GM12878 (cell line): ENCODE measurements around the gene RAMP1. TPM values are rescaled to one million over a fixed set of nuclear protein-coding genes. Genes with fewer than 3 reads are reported as not detected.

Experiments used
- JUNB ChIP-seq: IDR thresholded peaks from 2 replicates; pipeline ENCODE4 v1.6.1; 2016; ENCODE audit warnings: antibody characterized with exemption, mild to moderate bottlenecking
- MTA2 ChIP-seq: fragments of 450-650 bp; IDR thresholded peaks from 2 replicates; pipeline ENCODE4 v1.6.1; 2016; ENCODE audit warnings: low read depth, mild to moderate bottlenecking, moderate library complexity
- MYB ChIP-seq: fragments of 150-350 bp; IDR thresholded peaks from 2 replicates; pipeline ENCODE4 v1.6.1; 2014; ENCODE audit warnings: mild to moderate bottlenecking, low read depth, low read length, borderline replicate concordance
- PAX5 ChIP-seq: IDR thresholded peaks from 2 replicates; pipeline ENCODE4 v1.6.1; 2011; ENCODE audit warnings: low read depth, low read length, borderline replicate concordance
- PKNOX1 ChIP-seq: fragments of 450-650 bp; IDR thresholded peaks from 2 replicates; pipeline ENCODE4 v1.6.1; 2016; ENCODE audit warnings: mild to moderate bottlenecking
- RAD51 ChIP-seq: fragments of 450-650 bp; IDR thresholded peaks from 2 replicates; pipeline ENCODE4 v1.6.1; 2016; ENCODE audit warnings: moderate library complexity, mild to moderate bottlenecking, inconsistent platforms
- SMAD1 ChIP-seq: fragments of 450-650 bp; IDR thresholded peaks from 2 replicates; pipeline ENCODE4 v1.6.1; 2018; ENCODE audit warnings: mild to moderate bottlenecking, low read depth; ENCODE audit not compliant: partially characterized antibody
- SMARCA5 ChIP-seq: fragments of 450-650 bp; IDR thresholded peaks from 2 replicates; pipeline ENCODE4 v1.6.1; 2017; ENCODE audit warnings: mild to moderate bottlenecking
- USF2 ChIP-seq: IDR thresholded peaks from 2 replicates; pipeline ENCODE4 v1.6.1; 2011; ENCODE audit warnings: low read depth, low read length, improper control_type of control experiment, borderline replicate concordance
- YY1 ChIP-seq: IDR thresholded peaks from 2 replicates; pipeline ENCODE4 v1.6.1; 2011; ENCODE audit warnings: low read depth, mild to moderate bottlenecking, low read length
- polyA plus RNA-seq, 11 experiments: library from polyadenylated mRNA; depleted of rRNA in 4 of 11; unstranded in 6 of 11; stranded (reverse) in 5 of 11; fragments of >200 nt; fragmentation: Nextera tagmentation in 4 of 11; fragmentation: Illumina TruSeq in 1 of 11; extraction: Ambion mirVana in 4 of 11; extraction: Trizol in 1 of 11; gene quantifications; 1 replicate in 1 of 11; 2 replicates in 10 of 11; pipeline versions ENCODE4 v1.2.1 to v1.2.3, GENCODE V29; 2011 to 2016; ENCODE audit warnings: inconsistent platforms in 2 of 11, missing spikeins in 2 of 11, low read depth in 1 of 11
- total RNA-seq, 4 experiments: library from RNA; depleted of rRNA in 3 of 4; stranded (reverse); fragments of >200 nt in 3 of 4; fragmentation: Illumina TruSeq in 1 of 4; extraction: Trizol in 1 of 4; gene quantifications; 2 replicates each; pipeline versions ENCODE4 v1.2.1 to v1.2.3, GENCODE V29; 2013 to 2021
- TF ChIP-seq, protein P1 (sequence below): fragments of 450-650 bp; IDR thresholded peaks from 2 replicates; pipeline ENCODE4 v1.6.1; 2014; ENCODE audit warnings: mild to moderate bottlenecking
- TF ChIP-seq, protein P2 (sequence below): fragments of 150-350 bp; IDR thresholded peaks from 2 replicates; pipeline ENCODE4 v1.6.1; 2014; ENCODE audit warnings: mild to moderate bottlenecking, low read depth, low read length

The RAMP1 gene
- total and polyA plus RNA-seq, 10 of the 15 experiments (the other 5 are each of a cell fraction or from before 2014, with no cell fraction given): 0.11 to 0.19 (median 0.12) TPM; not detected in 7

DNA sequence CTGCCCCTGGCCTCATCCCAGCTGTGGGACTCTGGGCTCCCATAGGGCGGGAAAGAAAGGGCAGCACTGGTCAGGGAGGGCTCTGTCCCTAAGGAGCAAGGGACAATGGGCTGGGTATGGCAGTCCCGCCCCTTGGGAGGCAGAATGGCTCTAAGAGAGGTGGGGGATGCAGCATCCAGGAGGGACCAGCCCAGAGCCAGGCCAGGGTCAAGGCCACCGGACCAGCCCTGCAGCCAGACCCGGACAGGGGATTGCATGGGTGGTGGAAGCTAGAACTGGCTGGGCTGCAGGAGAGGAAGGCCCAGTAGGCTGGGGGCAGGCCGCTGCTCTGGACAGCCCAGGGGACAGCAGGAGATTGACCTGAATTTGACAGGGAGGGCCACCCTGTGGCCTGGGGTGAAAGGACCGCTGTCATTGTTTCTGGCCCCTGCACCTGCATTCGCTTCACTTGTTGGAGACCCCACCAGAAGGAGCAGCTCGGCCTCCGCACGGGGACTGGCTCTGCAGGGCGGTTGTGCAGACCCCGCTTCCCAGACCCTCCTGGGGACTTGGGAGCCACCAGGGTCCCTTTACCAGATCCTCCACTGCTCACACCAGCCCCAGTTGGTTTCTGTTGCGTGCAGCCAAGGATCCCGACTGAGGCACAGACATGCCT, 14.6 kb downstream of the RAMP1 start (continued):
- TF ChIP-seq PKNOX1 (no peak), RAD51 (no peak), JUNB (no peak), PAX5 (no peak), MYB (no peak), USF2 (no peak), SMARCA5 (no peak), MTA2 (no peak), SMAD1 (no peak), YY1 (no peak)
- TF ChIP-seq, protein P1, sequence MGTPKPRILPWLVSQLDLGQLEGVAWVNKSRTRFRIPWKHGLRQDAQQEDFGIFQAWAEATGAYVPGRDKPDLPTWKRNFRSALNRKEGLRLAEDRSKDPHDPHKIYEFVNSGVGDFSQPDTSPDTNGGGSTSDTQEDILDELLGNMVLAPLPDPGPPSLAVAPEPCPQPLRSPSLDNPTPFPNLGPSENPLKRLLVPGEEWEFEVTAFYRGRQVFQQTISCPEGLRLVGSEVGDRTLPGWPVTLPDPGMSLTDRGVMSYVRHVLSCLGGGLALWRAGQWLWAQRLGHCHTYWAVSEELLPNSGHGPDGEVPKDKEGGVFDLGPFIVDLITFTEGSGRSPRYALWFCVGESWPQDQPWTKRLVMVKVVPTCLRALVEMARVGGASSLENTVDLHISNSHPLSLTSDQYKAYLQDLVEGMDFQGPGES: no peak
- TF ChIP-seq, protein P2, sequence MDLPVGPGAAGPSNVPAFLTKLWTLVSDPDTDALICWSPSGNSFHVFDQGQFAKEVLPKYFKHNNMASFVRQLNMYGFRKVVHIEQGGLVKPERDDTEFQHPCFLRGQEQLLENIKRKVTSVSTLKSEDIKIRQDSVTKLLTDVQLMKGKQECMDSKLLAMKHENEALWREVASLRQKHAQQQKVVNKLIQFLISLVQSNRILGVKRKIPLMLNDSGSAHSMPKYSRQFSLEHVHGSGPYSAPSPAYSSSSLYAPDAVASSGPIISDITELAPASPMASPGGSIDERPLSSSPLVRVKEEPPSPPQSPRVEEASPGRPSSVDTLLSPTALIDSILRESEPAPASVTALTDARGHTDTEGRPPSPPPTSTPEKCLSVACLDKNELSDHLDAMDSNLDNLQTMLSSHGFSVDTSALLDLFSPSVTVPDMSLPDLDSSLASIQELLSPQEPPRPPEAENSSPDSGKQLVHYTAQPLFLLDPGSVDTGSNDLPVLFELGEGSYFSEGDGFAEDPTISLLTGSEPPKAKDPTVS: no peak
- TF ChIP-seq, all 136 proteins: peak for 0
